HepG2 (cell line): Measurements from ENCODE around the gene ANKRD11. TPM values are rescaled to one million over a fixed set of nuclear protein-coding genes. Genes with fewer than 3 reads are reported as not detected.

Source experiments
- AKAP8 ChIP-seq: sonication (generic); formaldehyde crosslinking; IDR thresholded peaks from 2 replicates; pipeline ENCODE4 v1.5.1; 2020; ENCODE audit warnings: mild to moderate bottlenecking, missing genetic modification reagents
- ATF7 ChIP-seq, 2 experiments: fragments of 450-650 bp in 1 of 2; sonication (generic) in 1 of 2; formaldehyde crosslinking in 1 of 2; IDR thresholded peaks; 2 replicates each; pipeline versions ENCODE4 v1.4.0 to v1.6.1; 2016 to 2020; ENCODE audit warnings: antibody characterized with exemption in 1 of 2, mild to moderate bottlenecking in 1 of 2, missing genetic modification reagents in 1 of 2
- BCLAF1 ChIP-seq: fragments of 450-650 bp; IDR thresholded peaks from 2 replicates; pipeline ENCODE4 v1.6.1; 2017; ENCODE audit warnings: mild to moderate bottlenecking
- CEBPB ChIP-seq: IDR thresholded peaks from 2 replicates; pipeline ENCODE4 v1.6.1; 2011; ENCODE audit warnings: low read depth, low read length, improper control_type of control experiment, borderline replicate concordance
- KLF9 ChIP-seq: IDR thresholded peaks from 2 replicates; pipeline ENCODE4 v1.6.1; 2016; ENCODE audit warnings: low read depth
- MBNL3 ChIP-seq: fragments of 250-450 bp; sonication (Bioruptor Pico); conservative IDR thresholded peaks from 2 replicates; pipeline ENCODE4 v1.8.0; 2022; ENCODE audit warnings: mild to moderate bottlenecking, inconsistent platforms
- MTA3 ChIP-seq: sonication (generic); formaldehyde crosslinking; IDR thresholded peaks from 2 replicates; pipeline ENCODE4 v1.4.0; 2020; ENCODE audit warnings: missing genetic modification reagents
- NR2F2 ChIP-seq: IDR thresholded peaks from 2 replicates; pipeline ENCODE4 v1.6.1; 2012; ENCODE audit warnings: low read depth, inconsistent platforms, borderline replicate concordance
- PBX3 ChIP-seq: sonication (generic); formaldehyde crosslinking; IDR thresholded peaks from 2 replicates; pipeline ENCODE4 v1.8.1; 2023; ENCODE audit warnings: missing genetic modification reagents, inconsistent platforms, borderline replicate concordance
- TAF1 ChIP-seq: sonication (generic); formaldehyde crosslinking; IDR thresholded peaks from 2 replicates; pipeline ENCODE4 v1.4.0; 2020; ENCODE audit warnings: missing genetic modification reagents
- TCF7L2 ChIP-seq: IDR thresholded peaks from 2 replicates; pipeline ENCODE4 v1.6.1; 2011; ENCODE audit warnings: mild to moderate bottlenecking, low read depth, low read length, moderate library complexity
- TGIF2 ChIP-seq: IDR thresholded peaks from 2 replicates; pipeline ENCODE4 v1.6.1; 2016; ENCODE audit warnings: control low read depth, missing compliant biosample characterization
- TIGD3 ChIP-seq: sonication (generic); formaldehyde crosslinking; IDR thresholded peaks from 2 replicates; pipeline ENCODE4 v1.5.1; 2020; ENCODE audit warnings: mild to moderate bottlenecking, missing genetic modification reagents, borderline replicate concordance
- YEATS2 ChIP-seq: sonication (generic); formaldehyde crosslinking; IDR thresholded peaks from 2 replicates; pipeline ENCODE4 v1.4.0; 2020; ENCODE audit warnings: missing genetic modification reagents, borderline replicate concordance
- ZNF296 ChIP-seq: sonication (generic); formaldehyde crosslinking; conservative IDR thresholded peaks from 2 replicates; pipeline ENCODE4 v1.5.0; 2020; ENCODE audit warnings: mild to moderate bottlenecking, missing genetic modification reagents
- ZNF329 ChIP-seq: sonication (generic); formaldehyde crosslinking; IDR thresholded peaks from 2 replicates; pipeline ENCODE4 v1.9.0; 2021; ENCODE audit warnings: low read depth, mild to moderate bottlenecking, missing genetic modification reagents
- ZNF382 ChIP-seq: sonication (generic); formaldehyde crosslinking; IDR thresholded peaks from 2 replicates; pipeline ENCODE4 v1.5.0; 2020; ENCODE audit warnings: missing genetic modification reagents, mild to moderate bottlenecking, borderline replicate concordance
- ZNF644 ChIP-seq: IDR thresholded peaks from 2 replicates; pipeline ENCODE4 v1.6.1; 2016; ENCODE audit warnings: low read depth
- ZNF891 ChIP-seq: sonication (generic); formaldehyde crosslinking; IDR thresholded peaks from 2 replicates; pipeline ENCODE4 v1.5.0; 2020; ENCODE audit warnings: mild to moderate bottlenecking, missing genetic modification reagents
- polyA plus RNA-seq, 8 experiments: library from polyadenylated mRNA; depleted of rRNA in 3 of 8; stranded (reverse) in 7 of 8; unstranded in 1 of 8; fragments of >200 nt; fragmentation: Illumina TruSeq in 4 of 8; extraction: Trizol in 4 of 8; gene quantifications; 2 replicates each; pipeline versions ENCODE4 v1.2.1 to v1.2.3, GENCODE V29; 2011 to 2016; ENCODE audit warnings: low read depth in 4 of 8, missing spikeins in 1 of 8, mixed read lengths in 1 of 8; ENCODE audit not compliant: insufficient read depth in 1 of 8
- total RNA-seq, 5 experiments: library from RNA; depleted of rRNA; stranded (reverse); fragments of >200 nt; fragmentation: Illumina TruSeq; extraction: Trizol; gene quantifications; 2 replicates each; pipeline ENCODE4 v1.2.3, GENCODE V29; 2016; ENCODE audit warnings: low read depth in 1 of 5

ANKRD11 gene
- total and polyA plus RNA-seq, 2 of the 13 experiments (the other 11 are each of a cell fraction or from before 2014, with no cell fraction given) = 21.4 to 38.4 TPM

- no peak for TF ChIP-seq PBX3 (CRISPR knock-in tag)
- peak; percentile 53; the same call in 1 of the 2 replicates for TF ChIP-seq ATF7 (IDR thresholded peaks at IDR 0.05)
- peak; percentile 94 for TF ChIP-seq ATF7 (CRISPR knock-in tag; IDR thresholded peaks at IDR 0.05)
- no peak for TF ChIP-seq TIGD3 (CRISPR knock-in tag)
- TF ChIP-seq YEATS2 = peak; percentile 86; the same call in 1 of the 2 replicates
- no peak for TF ChIP-seq MTA3
- TF ChIP-seq AKAP8 = peak; percentile 89
- no peak for TF ChIP-seq ZNF382
- peak; percentile 80; the same call in 1 of the 2 replicates for TF ChIP-seq KLF9 (CRISPR knock-in tag)
- TF ChIP-seq ZNF296 = 0 out of 2 replicates have a peak, but pooled peaks have one; percentile 66
- TF ChIP-seq TGIF2 (CRISPR knock-in tag) = peak; percentile 86
- peak; percentile 67; the same call in 1 of the 2 replicates for TF ChIP-seq NR2F2
- no peak for TF ChIP-seq TCF7L2
- no peak for TF ChIP-seq MBNL3 (CRISPR knock-in tag)
- TF ChIP-seq ZNF329 = no peak
- TF ChIP-seq CEBPB = no peak
- TF ChIP-seq TAF1 = peak; percentile 91
- peak; percentile 89 for TF ChIP-seq ZNF891 (CRISPR knock-in tag)
- TF ChIP-seq BCLAF1 = no peak
- no peak; the same call in none of the 2 replicates for TF ChIP-seq ZNF644 (CRISPR knock-in tag)
These were observed 15.1 kb upstream of the ANKRD11 start (continued) for GRCh38 chr16:89505204-89506112.
